Hepatic stellate cell (primary cell): ENCODE measurements around the gene PDAP1.
"Not testable (repeated sequence)": the region's sequence is repeated elsewhere in the genome, so short reads cannot be mapped to it uniquely, and the experiment has no call there.

ENCODE experiments used
- DNase-seq: peaks from one replicate; pipeline ENCODE4 v3.0.0; 2011; ENCODE audit warnings: low spot score

PDAP1 gene

DNA sequence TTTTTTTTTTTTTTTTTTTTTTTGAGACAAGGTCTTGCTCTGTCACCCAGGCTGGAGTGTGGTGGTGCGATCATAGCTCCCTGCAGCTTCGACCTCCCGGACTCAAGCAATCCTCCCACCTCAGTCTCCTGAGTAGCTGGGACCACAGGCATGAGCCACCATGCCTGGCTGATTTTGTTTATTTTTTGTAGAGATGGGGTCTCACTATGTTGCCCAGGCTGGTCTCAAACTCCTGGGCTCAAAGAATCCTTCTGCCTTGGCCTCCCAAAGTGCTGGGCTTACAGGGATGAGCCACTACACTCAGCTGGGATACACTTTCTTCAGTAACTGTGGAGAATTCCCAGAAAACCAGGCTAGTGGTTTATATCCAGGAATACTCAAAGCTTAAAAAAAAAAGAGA, 57.8 kb downstream of the PDAP1 start:
- DNase-seq: not testable (repeated sequence)
